Prostate gland (tissue), 2 donors: Measurements from ENCODE around the gene IQCM. TPM values are rescaled to one million over a fixed set of nuclear protein-coding genes. Genes with fewer than 3 reads are reported as not detected.

Experiments
- DNase-seq: peaks from one replicate; pipeline ENCODE4 v3.0.0-alpha.2; 2019; ENCODE audit warnings: low spot score
- H3K27ac ChIP-seq, 2 donors: fragments of 200-600 bp; sonication (generic); 2 replicates each; pipeline ENCODE4 v1.5.1; 2017 to 2019
- H3K27me3 ChIP-seq: fragments of 200-600 bp; sonication (generic); replicated peaks from 2 replicates; pipeline ENCODE4 v1.5.1; 2019; ENCODE audit not compliant: insufficient read depth
- H3K36me3 ChIP-seq, 2 donors: fragments of 200-600 bp; sonication (generic); 1 replicate in 1 of 2; 2 replicates in 1 of 2; pipeline versions ENCODE4 v1.5.1 to v1.8.1; 2017 to 2019
- H3K4me1 ChIP-seq: fragments of 200-600 bp; sonication (generic); replicated peaks from 2 replicates; pipeline ENCODE4 v1.5.1; 2019
- H3K4me3 ChIP-seq, 2 donors: fragments of 200-600 bp; sonication (generic); 2 replicates each; pipeline ENCODE4 v1.5.1; 2017 to 2019
- H3K9me3 ChIP-seq: fragments of 200-600 bp; sonication (generic); 2 replicates; pipeline ENCODE4 v1.5.1; 2017
- CTCF ChIP-seq, 4 experiments: fragments of 200-600 bp in 2 of 4; fragments of 450-650 bp in 2 of 4; sonication (generic) in 2 of 4; IDR thresholded peaks; 1 replicate in 3 of 4; 2 replicates in 1 of 4; pipeline ENCODE4 v1.5.1; 2016 to 2019; ENCODE audit warnings: antibody characterized with exemption in 4 of 4, mild to moderate bottlenecking in 2 of 4, moderate library complexity in 2 of 4
- POLR2A ChIP-seq: fragments of 450-650 bp; IDR thresholded peaks from one replicate; pipeline ENCODE4 v1.6.1; 2016; ENCODE audit warnings: antibody characterized with exemption, mild to moderate bottlenecking
- POLR2AphosphoS5 ChIP-seq: sonication (generic); formaldehyde crosslinking; IDR thresholded peaks from one replicate; pipeline ENCODE4 v1.6.1; 2017; ENCODE audit warnings: antibody characterized with exemption
- WGBS: methylation state at CpG from one replicate; pipeline ENCODE4 v1.1.5; 2018; 5-methylcytosine and 5-hydroxymethylcytosine counted together
- intact Hi-C: fragments of 100-400 bp; cut with DNase I; formaldehyde crosslinking; loops from one replicate; pipeline ENCODE4 v1.14.2; 2022
- total RNA-seq, 2 donors: library from RNA; depleted of rRNA; stranded (reverse); fragments of >200 nt; gene quantifications; one replicate each; pipeline ENCODE4 v1.1.0, GENCODE V29; 2016

The IQCM gene
- total RNA-seq, 2 donors from 2014 or later = not detected

- no peaks in the 10 kb centered on the region for H3K9me3 ChIP-seq
- no peak overlapping the region for H3K4me3 ChIP-seq
- no peaks in the 10 kb centered on the region for H3K4me1 ChIP-seq
- H3K36me3 ChIP-seq = no peaks in the 10 kb centered on the region
- WGBS = 85% methylated on average over 3 of the region's 3 CpGs
- no peaks in the 10 kb centered on the region for H3K27me3 ChIP-seq
- no peak for TF ChIP-seq CTCF (IDR thresholded peaks at IDR 0.05)
- TF ChIP-seq POLR2A = no peak
- TF ChIP-seq POLR2AphosphoS5 = no peak
- H3K27ac ChIP-seq = no peak overlapping the region
- intact Hi-C loops = no loop called here
- DNase-seq = no peak
Observed at GRCh38 chr4:149836546-149836945, 20.9 kb upstream of the IQCM start.

- H3K9me3 ChIP-seq = no peaks in the 10 kb centered on the region
- no peak overlapping the region for H3K4me3 ChIP-seq
- H3K27me3 ChIP-seq = no peaks in the 10 kb centered on the region
- TF ChIP-seq POLR2AphosphoS5 = no peak
- TF ChIP-seq CTCF (IDR thresholded peaks at IDR 0.05) = no peak
- no peak for TF ChIP-seq POLR2A
- intact Hi-C loops = no loop called here
- no peaks in the 10 kb centered on the region for H3K4me1 ChIP-seq
- no peaks in the 10 kb centered on the region for H3K36me3 ChIP-seq
- DNase-seq = no peak
- H3K27ac ChIP-seq = no peak overlapping the region
- 87% methylated on average over 15 of the region's 15 CpGs for WGBS
Observed at GRCh38 chr4:149835280-149835679, 19.6 kb upstream of the IQCM start.

- DNase-seq = no peak
- H3K36me3 ChIP-seq = no peaks in the 10 kb centered on the region
- TF ChIP-seq CTCF (IDR thresholded peaks at IDR 0.05) (no peak), POLR2AphosphoS5 (no peak), POLR2A (no peak)
- H3K27me3 ChIP-seq = no peaks in the 10 kb centered on the region
- no peaks in the 10 kb centered on the region for H3K9me3 ChIP-seq
- H3K27ac ChIP-seq = no peak overlapping the region
- H3K4me3 ChIP-seq = no peak overlapping the region
- intact Hi-C loops = no loop called here
- H3K4me1 ChIP-seq = no peaks in the 10 kb centered on the region
Observed at GRCh38 chr4:149831656-149832208, 16.1 kb upstream of the IQCM start.

- H3K27ac ChIP-seq = no peak overlapping the region
- no peak for DNase-seq
- H3K9me3 ChIP-seq = no peaks in the 10 kb centered on the region
- H3K4me3 ChIP-seq = no peak overlapping the region
- H3K36me3 ChIP-seq = no peaks in the 10 kb centered on the region
- H3K4me1 ChIP-seq = no peaks in the 10 kb centered on the region
- intact Hi-C loops = no loop called here
- TF ChIP-seq CTCF (IDR thresholded peaks at IDR 0.05) (no peak), POLR2AphosphoS5 (no peak), POLR2A (no peak)
- WGBS = 62% methylated on average over 3 of the region's 3 CpGs
- no peaks in the 10 kb centered on the region for H3K27me3 ChIP-seq
Observed at GRCh38 chr4:149830823-149831222, 15.2 kb upstream of the IQCM start.

GRCh38 chr4:149825336-149825735, 9.7 kb upstream of the IQCM start:
- WGBS = 74% methylated on average over 2 of the region's 2 CpGs
- H3K36me3 ChIP-seq = no peaks in the 10 kb centered on the region
- H3K27me3 ChIP-seq = no peaks in the 10 kb centered on the region
- H3K27ac ChIP-seq = no peak overlapping the region
- H3K4me3 ChIP-seq = no peak overlapping the region
- no peaks in the 10 kb centered on the region for H3K4me1 ChIP-seq
- TF ChIP-seq POLR2A (no peak), CTCF (IDR thresholded peaks at IDR 0.05) (no peak), POLR2AphosphoS5 (no peak)
- no peaks in the 10 kb centered on the region for H3K9me3 ChIP-seq
- no peak for DNase-seq
- intact Hi-C loops = no loop called here
